ENCODE data around the gene IL17C. TPM values are rescaled to one million over a fixed set of nuclear protein-coding genes. Genes with fewer than 3 reads are reported as not detected.

The IL17C gene
- polyA plus RNA-seq, 1 donor from 2014 or later: not detected

- no peaks in the 10 kb centered on the region for H3K36me3 ChIP-seq (ENCODE audit: insufficient read depth, low read length)
- H3K4me2 ChIP-seq (ENCODE audit: low read length): no peak overlapping the region
- no peaks in the 10 kb centered on the region for H3K9me2 ChIP-seq (ENCODE audit: insufficient read depth, low read length)
- no peaks in the 10 kb centered on the region for H3K27me3 ChIP-seq (ENCODE audit: insufficient read depth, low read depth, low read length)
- H3K9me3 ChIP-seq (ENCODE audit: low read length): no peaks in the 10 kb centered on the region
- no peak overlapping the region for H2AFZ ChIP-seq (ENCODE audit: low read depth, low read length)
- H3K9ac ChIP-seq (ENCODE audit: low read length): no peak overlapping the region
- no peaks in the 10 kb centered on the region for H3K79me2 ChIP-seq (replicated peaks; ENCODE audit: insufficient read depth, low read length)
- no peak overlapping the region for H3K4me3 ChIP-seq (ENCODE audit: low read length)
- no peak for TF ChIP-seq POLR2AphosphoS5 (IDR thresholded peaks at IDR 0.05)
- TF ChIP-seq MXI1 (conservative IDR thresholded peaks at IDR 0.05; ENCODE audit: poor library complexity, severe bottlenecking): no peak
- no peak for TF ChIP-seq RAD21 (conservative IDR thresholded peaks at IDR 0.05)
- no peak for TF ChIP-seq TAF1 (IDR thresholded peaks at IDR 0.05; ENCODE audit: low read depth)
- no peak for TF ChIP-seq EZH2 (IDR thresholded peaks at IDR 0.05; ENCODE audit: borderline replicate concordance, insufficient read depth, low read length, poor library complexity, severe bottlenecking)
- H3K27ac ChIP-seq (ENCODE audit: low read length): no peak overlapping the region
- H4K20me1 ChIP-seq (ENCODE audit: insufficient read depth): no peaks in the 10 kb centered on the region
- no peaks in the 10 kb centered on the region for H3F3A ChIP-seq (ENCODE audit: insufficient read depth, low read length, poor library complexity, severe bottlenecking)
These were observed 2.3 kb downstream of the IL17C start for GRCh38 chr16:88640498-88641247.

- Histone ChIP-seq H3K36me3 (ENCODE audit: insufficient read depth, low read length) (no peaks in the 10 kb centered on the region), H3K4me2 (ENCODE audit: low read length) (no peak overlapping the region), H3K9me3 (ENCODE audit: low read length) (no peaks in the 10 kb centered on the region), H3K4me3 (ENCODE audit: low read length) (no peak overlapping the region), H3K79me2 (replicated peaks; ENCODE audit: insufficient read depth, low read length) (no peaks in the 10 kb centered on the region), H4K20me1 (ENCODE audit: insufficient read depth) (no peaks in the 10 kb centered on the region), H3K27ac (ENCODE audit: low read length) (no peak overlapping the region), H3F3A (ENCODE audit: insufficient read depth, low read length, poor library complexity, severe bottlenecking) (no peaks in the 10 kb centered on the region), H3K9me2 (ENCODE audit: insufficient read depth, low read length) (no peaks in the 10 kb centered on the region), H2AFZ (ENCODE audit: low read depth, low read length) (no peak overlapping the region), H3K27me3 (ENCODE audit: insufficient read depth, low read depth, low read length) (no peaks in the 10 kb centered on the region), H3K9ac (ENCODE audit: low read length) (no peak overlapping the region)
- TF ChIP-seq EP300 (conservative IDR thresholded peaks at IDR 0.05; ENCODE audit: poor library complexity, severe bottlenecking): no peak
- no peak for TF ChIP-seq MXI1 (conservative IDR thresholded peaks at IDR 0.05; ENCODE audit: poor library complexity, severe bottlenecking)
- TF ChIP-seq CTCF (IDR thresholded peaks at IDR 0.05; ENCODE audit: poor library complexity, severe bottlenecking): no peak
- no peak for TF ChIP-seq REST (IDR thresholded peaks at IDR 0.05; ENCODE audit: borderline replicate concordance)
- no peak for TF ChIP-seq SMC3 (conservative IDR thresholded peaks at IDR 0.05; ENCODE audit: poor library complexity)
- TF ChIP-seq TAF1 (IDR thresholded peaks at IDR 0.05; ENCODE audit: low read depth): no peak
- no peak for TF ChIP-seq POLR2AphosphoS5 (IDR thresholded peaks at IDR 0.05)
These were observed 4.7 kb downstream of the IL17C start for GRCh38 chr16:88642881-88643643.

Data from neural cell (in vitro differentiated cells).